HepG2 (cell line): ENCODE measurements around the gene SYT8. TPM values are rescaled to one million over a fixed set of nuclear protein-coding genes. Genes with fewer than 3 reads are reported as not detected.
A peak's percentile ranks its signal among the peaks of the same experiment; 100 is the strongest.

Experiments used
- ATAC-seq: fragments of 200-7000 bp; cut with Tn5 transposase; 3 replicates; pipeline ENCODE4 v1.9.1; 2020; ENCODE audit warnings: mild to moderate bottlenecking, moderate library complexity
- BruUV-seq: library from RNA; stranded (reverse); fragments of 400-500 nt; replicated peaks from 2 replicates; lab custom pipeline; 2021; lab: Mats Ljungman, UMichigan
- CTCF ChIA-PET: fragments of 300-600 bp; formaldehyde crosslinking; extraction: SDS; loops from one replicate; lab custom pipeline; 2021; ENCODE audit warnings: low total read pairs, inconsistent platforms, low intra/inter-chr PET ratio; lab: Yijun Ruan, JAX
- POLR2A ChIA-PET: fragments of 350-600 bp; sonication (Branson Sonifier 250); formaldehyde crosslinking; loops from one replicate; lab custom pipeline; 2020; ENCODE audit warnings: antibody characterized with exemption, inconsistent platforms; lab: Yijun Ruan, JAX
- DNase-seq: peaks from one replicate; pipeline ENCODE4 v3.0.0-alpha.2; 2015; ENCODE audit warnings: low spot score
- FAIRE-seq: peaks from 3 replicates; lab custom pipeline; 2011; peaks lifted over from hg19 to GRCh38; lab: Jason Lieb, UNC
- H2AFZ ChIP-seq: one replicate; pipeline ENCODE4 v1.6.1; 2011; ENCODE audit warnings: low read length, inconsistent platforms
- H3K27ac ChIP-seq: fragments of 300-600 bp; 3 replicates; pipeline ENCODE4 v1.8.0; 2011; ENCODE audit warnings: mixed run types, mild to moderate bottlenecking, mixed read lengths, low read length, inconsistent platforms; ENCODE audit not compliant: insufficient read depth; ENCODE audit errors: extremely low read length
- H3K27me3 ChIP-seq, 2 experiments: fragments of 200-600 bp in 1 of 2; 2 replicates in 1 of 2; 3 replicates in 1 of 2; pipeline versions ENCODE4 v1.6.0 to v1.8.0; 2011; ENCODE audit warnings: low read length in 2 of 2, mild to moderate bottlenecking in 2 of 2, moderate library complexity in 2 of 2, inconsistent platforms in 1 of 2; ENCODE audit not compliant: insufficient read depth in 2 of 2, control insufficient read depth in 1 of 2
- H3K36me3 ChIP-seq, 2 experiments: fragments of 200-600 bp in 1 of 2; replicated peaks in 1 of 2; 2 replicates in 1 of 2; 3 replicates in 1 of 2; pipeline versions ENCODE4 v1.5.1 to v1.8.0; 2011; ENCODE audit warnings: low read length in 2 of 2, inconsistent platforms in 1 of 2; ENCODE audit not compliant: insufficient read depth in 2 of 2, control insufficient read depth in 1 of 2
- H3K4me1 ChIP-seq: 2 replicates; pipeline ENCODE4 v1.5.1; 2012; ENCODE audit warnings: low read length, inconsistent platforms; ENCODE audit not compliant: insufficient read depth
- H3K4me2 ChIP-seq: 2 replicates; pipeline ENCODE4 v1.6.0; 2011; ENCODE audit warnings: low read depth, low read length, inconsistent platforms
- H3K4me3 ChIP-seq, 3 experiments: fragments of 200-600 bp in 1 of 3; sonication (generic), shearing (Covaris generic) in 1 of 3; replicated peaks in 1 of 3; 2 replicates each; pipeline ENCODE4 v1.5.1; 2011 to 2016; ENCODE audit warnings: low read length in 3 of 3, inconsistent platforms in 2 of 3, low read depth in 2 of 3, mild to moderate bottlenecking in 2 of 3, control low read depth in 1 of 3, mixed read lengths in 1 of 3; ENCODE audit not compliant: insufficient read depth in 1 of 3
- H3K79me2 ChIP-seq: one replicate; pipeline ENCODE4 v1.6.1; 2011; ENCODE audit warnings: low read length, inconsistent platforms; ENCODE audit not compliant: insufficient read depth
- H3K9ac ChIP-seq: 2 replicates; pipeline ENCODE4 v1.6.0; 2011; ENCODE audit warnings: mild to moderate bottlenecking, low read depth, low read length, inconsistent platforms; ENCODE audit not compliant: insufficient read depth
- H3K9me3 ChIP-seq: 2 replicates; pipeline ENCODE4 v1.5.1; 2012; ENCODE audit warnings: mild to moderate bottlenecking, low read length
- H4K20me1 ChIP-seq: 2 replicates; pipeline ENCODE4 v1.6.0; 2011; ENCODE audit warnings: inconsistent platforms, mild to moderate bottlenecking, low read length, moderate library complexity; ENCODE audit not compliant: insufficient read depth
- CENPX ChIP-seq: sonication (generic); formaldehyde crosslinking; IDR thresholded peaks from 2 replicates; pipeline ENCODE4 v1.9.0; 2021; ENCODE audit warnings: mild to moderate bottlenecking, missing genetic modification reagents, moderate library complexity
- GZF1 ChIP-seq: sonication (generic); formaldehyde crosslinking; IDR thresholded peaks from 2 replicates; pipeline ENCODE4 v1.5.1; 2020; ENCODE audit warnings: mild to moderate bottlenecking, missing genetic modification reagents
- HMGA1 ChIP-seq: sonication (generic); formaldehyde crosslinking; conservative IDR thresholded peaks from 2 replicates; pipeline ENCODE4 v1.4.0; 2020; ENCODE audit warnings: missing genetic modification reagents
- HNRNPLL ChIP-seq: fragments of 200-400 bp; formaldehyde crosslinking; IDR thresholded peaks from 2 replicates; pipeline ENCODE4 v1.6.1; 2017; ENCODE audit warnings: mild to moderate bottlenecking, low read depth, low read length; ENCODE audit not compliant: poor library complexity, severe bottlenecking
- HOXA3 ChIP-seq: sonication (generic); formaldehyde crosslinking; IDR thresholded peaks from 2 replicates; pipeline ENCODE4 v1.5.0; 2020; ENCODE audit warnings: missing genetic modification reagents
- KDM5B ChIP-seq: sonication (generic); formaldehyde crosslinking; IDR thresholded peaks from 2 replicates; pipeline ENCODE4 v1.4.0; 2020; ENCODE audit warnings: missing genetic modification reagents, mild to moderate bottlenecking, borderline replicate concordance
- KMT2A ChIP-seq: sonication (generic); formaldehyde crosslinking; IDR thresholded peaks from 2 replicates; pipeline ENCODE4 v1.4.0; 2020; ENCODE audit warnings: missing genetic modification reagents
- POLR2AphosphoS5 ChIP-seq: IDR thresholded peaks from 2 replicates; pipeline ENCODE4 v1.6.1; 2012; ENCODE audit warnings: low read depth, low read length
- RNF2 ChIP-seq: fragments of 450-650 bp; conservative IDR thresholded peaks from 2 replicates; pipeline ENCODE4 v1.6.1; 2016; ENCODE audit warnings: low read depth
- SALL1 ChIP-seq: sonication (generic); formaldehyde crosslinking; IDR thresholded peaks from 2 replicates; pipeline ENCODE4 v1.8.0; 2022; ENCODE audit warnings: mild to moderate bottlenecking, missing genetic modification reagents
- ZBTB2 ChIP-seq: sonication (generic); formaldehyde crosslinking; IDR thresholded peaks from 2 replicates; pipeline ENCODE4 v1.8.0; 2022; ENCODE audit warnings: low read depth, missing genetic modification reagents
- ZBTB38 ChIP-seq: sonication (generic); formaldehyde crosslinking; IDR thresholded peaks from 2 replicates; pipeline ENCODE4 v1.5.1; 2020; ENCODE audit warnings: mild to moderate bottlenecking, missing genetic modification reagents
- ZFAT ChIP-seq: sonication (generic); formaldehyde crosslinking; conservative IDR thresholded peaks from 2 replicates; pipeline ENCODE4 v1.8.1; 2023; ENCODE audit warnings: missing genetic modification reagents, inconsistent platforms
- ZNF263 ChIP-seq: sonication (generic); formaldehyde crosslinking; IDR thresholded peaks from 2 replicates; pipeline ENCODE4 v1.4.0; 2020; ENCODE audit warnings: missing genetic modification reagents
- ZNF737 ChIP-seq: sonication (generic); formaldehyde crosslinking; IDR thresholded peaks from 2 replicates; pipeline ENCODE4 v1.5.0; 2020; ENCODE audit warnings: missing genetic modification reagents, mild to moderate bottlenecking, borderline replicate concordance
- ZNF773 ChIP-seq: sonication (generic); formaldehyde crosslinking; IDR thresholded peaks from 2 replicates; pipeline ENCODE4 v1.4.0; 2020; ENCODE audit warnings: missing genetic modification reagents, borderline replicate concordance
- WGBS: methylation state at CpG from one replicate; pipeline ENCODE4 v1.1.6; 2017; ENCODE audit warnings: low lambda C conversion rate; 5-methylcytosine and 5-hydroxymethylcytosine counted together
- in situ Hi-C: cut with HindIII; loops from 2 replicates; pipeline ENCODE4 v1.10.0; 2017; ENCODE audit warnings: low pct_unique_long_range_greater_than_20kb; ENCODE audit not compliant: extremely low pct_ligation_motif_present
- intact Hi-C: fragments of 100-400 bp; cut with micrococcal nuclease; formaldehyde crosslinking; loops from one replicate; pipeline ENCODE4 v1.10.0; 2022; ENCODE audit not compliant: unreplicated experiment
- polyA plus RNA-seq, 8 experiments: library from polyadenylated mRNA; depleted of rRNA in 3 of 8; stranded (reverse) in 7 of 8; unstranded in 1 of 8; fragments of >200 nt; fragmentation: Illumina TruSeq in 4 of 8; extraction: Trizol in 4 of 8; gene quantifications; 2 replicates each; pipeline versions ENCODE4 v1.2.1 to v1.2.3, GENCODE V29; 2011 to 2016; ENCODE audit warnings: low read depth in 4 of 8, missing spikeins in 1 of 8, mixed read lengths in 1 of 8; ENCODE audit not compliant: insufficient read depth in 1 of 8
- total RNA-seq, 5 experiments: library from RNA; depleted of rRNA; stranded (reverse); fragments of >200 nt; fragmentation: Illumina TruSeq; extraction: Trizol; gene quantifications; 2 replicates each; pipeline ENCODE4 v1.2.3, GENCODE V29; 2016; ENCODE audit warnings: low read depth in 1 of 5
- TF ChIP-seq, protein P1 (sequence below): sonication (generic); formaldehyde crosslinking; IDR thresholded peaks from 2 replicates; pipeline ENCODE4 v1.8.0; 2022; ENCODE audit warnings: missing genetic modification reagents, mild to moderate bottlenecking, borderline replicate concordance
- TF ChIP-seq, protein P2 (sequence below): sonication (generic); formaldehyde crosslinking; IDR thresholded peaks from 2 replicates; pipeline ENCODE4 v1.5.0; 2020; ENCODE audit warnings: mild to moderate bottlenecking, missing genetic modification reagents
- TF ChIP-seq, protein P3 (sequence below): fragments of 450-650 bp; IDR thresholded peaks from 2 replicates; pipeline ENCODE4 v1.6.1; 2017

Gene SYT8
- total and polyA plus RNA-seq, 2 of the 13 experiments (the other 11 are each of a cell fraction or from before 2014, with no cell fraction given), result 0.60 to 2.3 TPM

DNA sequence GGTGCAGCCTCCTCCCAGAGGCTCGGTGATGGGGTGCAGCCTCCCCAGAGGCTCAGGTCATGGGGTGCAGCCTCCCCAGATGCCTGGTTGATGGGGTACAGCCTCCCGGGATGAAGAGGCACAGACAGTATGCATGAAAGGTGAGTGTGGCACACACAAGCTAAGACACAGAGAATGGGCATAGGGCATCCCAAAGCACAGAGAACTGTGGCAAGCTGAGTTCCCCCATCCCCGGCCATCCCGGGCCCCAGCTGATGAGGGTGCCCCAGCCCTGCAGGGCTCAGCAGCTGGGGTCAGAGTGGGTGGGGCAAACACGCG, 4.8 kb upstream of the SYT8 start:
- H3K9ac ChIP-seq, result no peak overlapping the region
- no peak for DNase-seq
- in situ Hi-C loops, result loop anchor here (5.0 kb wide), 2 partner anchors 133 to 173 kb away; partner anchors contain the start of gene KRTAP5-6
- no peak for ATAC-seq
- FAIRE-seq, result no peak
- peak overlapping the region in 1 of 3 experiments; percentile 1; a peak in 1 of 6 replicates for H3K4me3 ChIP-seq
- H3K9me3 ChIP-seq, result no peaks in the 10 kb centered on the region
- ChIA-PET CTCF (interaction anchor here (1.2 to 3.9 kb wide), 2 partner anchors 137 to 187 kb away, joined by 3 to 44 read pairs; no protein-coding TSS in a partner anchor), POLR2A (interaction anchor here (5.1 kb wide), 1 partner anchor 139 kb away, joined by 25 read pairs; no protein-coding TSS in a partner anchor)
- peaks cover 99% of the 10 kb centered on the region for H3K4me1 ChIP-seq
- H4K20me1 ChIP-seq, result no peaks in the 10 kb centered on the region
- peaks cover 0 to 6% of the 10 kb centered on the region in 2 experiments; a peak in 2 of 5 replicates for H3K27me3 ChIP-seq
- H3K27ac ChIP-seq, result peak overlapping the region; percentile 64
- H3K36me3 ChIP-seq, result no peaks in the 10 kb centered on the region
- WGBS, result 80% methylated on average over 2 of the region's 6 CpGs
- BruUV-seq, result no TSS peak
- H3K4me2 ChIP-seq, result peak overlapping the region; percentile 65
- intact Hi-C loops, result loop anchor here (2.0 to 5.0 kb wide), 2 partner anchors 123 to 177 kb away; no protein-coding TSS in a partner anchor
- H2AFZ ChIP-seq, result no peak overlapping the region
- no peaks in the 10 kb centered on the region for H3K79me2 ChIP-seq
- TF ChIP-seq ZBTB2 (CRISPR knock-in tag), result no peak
- no peak for TF ChIP-seq CENPX
- no peak for TF ChIP-seq GZF1 (CRISPR knock-in tag)
- TF ChIP-seq ZFAT (CRISPR knock-in tag), result no peak
- no peak for TF ChIP-seq SALL1 (CRISPR knock-in tag)
- TF ChIP-seq ZNF773, result no peak
- TF ChIP-seq POLR2AphosphoS5, result no peak
- no peak for TF ChIP-seq KDM5B
- TF ChIP-seq, protein P1, sequence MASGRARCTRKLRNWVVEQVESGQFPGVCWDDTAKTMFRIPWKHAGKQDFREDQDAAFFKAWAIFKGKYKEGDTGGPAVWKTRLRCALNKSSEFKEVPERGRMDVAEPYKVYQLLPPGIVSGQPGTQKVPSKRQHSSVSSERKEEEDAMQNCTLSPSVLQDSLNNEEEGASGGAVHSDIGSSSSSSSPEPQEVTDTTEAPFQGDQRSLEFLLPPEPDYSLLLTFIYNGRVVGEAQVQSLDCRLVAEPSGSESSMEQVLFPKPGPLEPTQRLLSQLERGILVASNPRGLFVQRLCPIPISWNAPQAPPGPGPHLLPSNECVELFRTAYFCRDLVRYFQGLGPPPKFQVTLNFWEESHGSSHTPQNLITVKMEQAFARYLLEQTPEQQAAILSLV (CRISPR knock-in tag), result no peak
- TF ChIP-seq HOXA3 (CRISPR knock-in tag), result no peak
- TF ChIP-seq ZNF263, result no peak
- TF ChIP-seq ZNF737, result no peak
- no peak for TF ChIP-seq RNF2
- TF ChIP-seq, protein P2, sequence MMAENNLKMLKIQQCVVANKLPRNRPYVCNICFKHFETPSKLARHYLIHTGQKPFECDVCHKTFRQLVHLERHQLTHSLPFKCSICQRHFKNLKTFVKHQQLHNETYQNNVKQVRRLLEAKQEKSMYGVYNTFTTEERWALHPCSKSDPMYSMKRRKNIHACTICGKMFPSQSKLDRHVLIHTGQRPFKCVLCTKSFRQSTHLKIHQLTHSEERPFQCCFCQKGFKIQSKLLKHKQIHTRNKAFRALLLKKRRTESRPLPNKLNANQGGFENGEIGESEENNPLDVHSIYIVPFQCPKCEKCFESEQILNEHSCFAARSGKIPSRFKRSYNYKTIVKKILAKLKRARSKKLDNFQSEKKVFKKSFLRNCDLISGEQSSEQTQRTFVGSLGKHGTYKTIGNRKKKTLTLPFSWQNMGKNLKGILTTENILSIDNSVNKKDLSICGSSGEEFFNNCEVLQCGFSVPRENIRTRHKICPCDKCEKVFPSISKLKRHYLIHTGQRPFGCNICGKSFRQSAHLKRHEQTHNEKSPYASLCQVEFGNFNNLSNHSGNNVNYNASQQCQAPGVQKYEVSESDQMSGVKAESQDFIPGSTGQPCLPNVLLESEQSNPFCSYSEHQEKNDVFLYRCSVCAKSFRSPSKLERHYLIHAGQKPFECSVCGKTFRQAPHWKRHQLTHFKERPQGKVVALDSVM, result peak; percentile 33; the same call in 1 of the 2 replicates
- TF ChIP-seq HMGA1 (CRISPR knock-in tag), result no peak
- TF ChIP-seq HNRNPLL, result no peak
- TF ChIP-seq KMT2A (CRISPR knock-in tag), result no peak
- TF ChIP-seq, protein P3, sequence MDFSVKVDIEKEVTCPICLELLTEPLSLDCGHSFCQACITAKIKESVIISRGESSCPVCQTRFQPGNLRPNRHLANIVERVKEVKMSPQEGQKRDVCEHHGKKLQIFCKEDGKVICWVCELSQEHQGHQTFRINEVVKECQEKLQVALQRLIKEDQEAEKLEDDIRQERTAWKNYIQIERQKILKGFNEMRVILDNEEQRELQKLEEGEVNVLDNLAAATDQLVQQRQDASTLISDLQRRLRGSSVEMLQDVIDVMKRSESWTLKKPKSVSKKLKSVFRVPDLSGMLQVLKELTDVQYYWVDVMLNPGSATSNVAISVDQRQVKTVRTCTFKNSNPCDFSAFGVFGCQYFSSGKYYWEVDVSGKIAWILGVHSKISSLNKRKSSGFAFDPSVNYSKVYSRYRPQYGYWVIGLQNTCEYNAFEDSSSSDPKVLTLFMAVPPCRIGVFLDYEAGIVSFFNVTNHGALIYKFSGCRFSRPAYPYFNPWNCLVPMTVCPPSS, result no peak
- no peak for TF ChIP-seq ZBTB38 (CRISPR knock-in tag)
